Liver (tissue), 3 donors: ENCODE results near the gene C19orf12.
"Not testable (repeated sequence)": the region's sequence is repeated elsewhere in the genome, so short reads cannot be mapped to it uniquely, and the experiment has no call there.

Experiments
- EGR1 ChIP-seq, 2 donors: IDR thresholded peaks; 2 replicates each; pipeline ENCODE4 v1.6.1; 2016 to 2018; ENCODE audit warnings: antibody characterized with exemption in 2 of 2, low read depth in 2 of 2
- GABPA ChIP-seq, 2 donors: IDR thresholded peaks in 1 of 2; conservative IDR thresholded peaks in 1 of 2; 2 replicates each; pipeline ENCODE4 v1.6.1; 2016; ENCODE audit warnings: antibody characterized with exemption in 2 of 2, mild to moderate bottlenecking in 1 of 2, moderate library complexity in 1 of 2
- TF ChIP-seq, protein P1 (sequence below): fragments of 150-350 bp; IDR thresholded peaks from 2 replicates; pipeline ENCODE4 v1.5.1; 2017; ENCODE audit warnings: improper control_type of control experiment, low read depth, low read length; ENCODE audit not compliant: missing input control
- TF ChIP-seq, protein P2 (sequence below): IDR thresholded peaks from 2 replicates; pipeline ENCODE4 v1.6.1; 2016; ENCODE audit warnings: antibody characterized with exemption, mild to moderate bottlenecking
- donor health status: healthy.
- donor health status: healthy.

DNA sequence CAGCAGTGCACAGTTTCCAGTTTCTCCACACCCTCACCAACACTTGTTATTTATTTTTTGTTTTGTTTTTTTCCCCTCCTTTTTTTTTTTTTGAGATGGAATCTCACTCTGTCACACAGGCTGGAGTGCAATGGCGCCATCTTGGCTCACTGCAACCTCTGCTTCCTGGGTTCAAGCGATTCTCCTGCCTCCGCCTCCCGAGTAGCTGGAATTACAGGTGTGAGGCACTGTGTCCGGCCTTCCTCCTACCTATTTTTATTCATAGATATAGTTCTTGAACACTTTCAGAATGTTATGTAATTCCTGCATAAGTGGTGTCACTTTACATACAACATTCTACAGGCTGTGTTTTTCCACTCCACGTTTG lies 44.1 kb downstream of the C19orf12 start:
- TF ChIP-seq, protein P1, sequence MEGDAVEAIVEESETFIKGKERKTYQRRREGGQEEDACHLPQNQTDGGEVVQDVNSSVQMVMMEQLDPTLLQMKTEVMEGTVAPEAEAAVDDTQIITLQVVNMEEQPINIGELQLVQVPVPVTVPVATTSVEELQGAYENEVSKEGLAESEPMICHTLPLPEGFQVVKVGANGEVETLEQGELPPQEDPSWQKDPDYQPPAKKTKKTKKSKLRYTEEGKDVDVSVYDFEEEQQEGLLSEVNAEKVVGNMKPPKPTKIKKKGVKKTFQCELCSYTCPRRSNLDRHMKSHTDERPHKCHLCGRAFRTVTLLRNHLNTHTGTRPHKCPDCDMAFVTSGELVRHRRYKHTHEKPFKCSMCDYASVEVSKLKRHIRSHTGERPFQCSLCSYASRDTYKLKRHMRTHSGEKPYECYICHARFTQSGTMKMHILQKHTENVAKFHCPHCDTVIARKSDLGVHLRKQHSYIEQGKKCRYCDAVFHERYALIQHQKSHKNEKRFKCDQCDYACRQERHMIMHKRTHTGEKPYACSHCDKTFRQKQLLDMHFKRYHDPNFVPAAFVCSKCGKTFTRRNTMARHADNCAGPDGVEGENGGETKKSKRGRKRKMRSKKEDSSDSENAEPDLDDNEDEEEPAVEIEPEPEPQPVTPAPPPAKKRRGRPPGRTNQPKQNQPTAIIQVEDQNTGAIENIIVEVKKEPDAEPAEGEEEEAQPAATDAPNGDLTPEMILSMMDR, result not testable (repeated sequence)
- TF ChIP-seq GABPA (IDR thresholded peaks at IDR 0.05 in 1 of 2, conservative IDR thresholded peaks at IDR 0.05 in 1 of 2); EGR1 (IDR thresholded peaks at IDR 0.05; ENCODE audit: low read depth in 2 of 2): not testable (repeated sequence)
- TF ChIP-seq, protein P2, sequence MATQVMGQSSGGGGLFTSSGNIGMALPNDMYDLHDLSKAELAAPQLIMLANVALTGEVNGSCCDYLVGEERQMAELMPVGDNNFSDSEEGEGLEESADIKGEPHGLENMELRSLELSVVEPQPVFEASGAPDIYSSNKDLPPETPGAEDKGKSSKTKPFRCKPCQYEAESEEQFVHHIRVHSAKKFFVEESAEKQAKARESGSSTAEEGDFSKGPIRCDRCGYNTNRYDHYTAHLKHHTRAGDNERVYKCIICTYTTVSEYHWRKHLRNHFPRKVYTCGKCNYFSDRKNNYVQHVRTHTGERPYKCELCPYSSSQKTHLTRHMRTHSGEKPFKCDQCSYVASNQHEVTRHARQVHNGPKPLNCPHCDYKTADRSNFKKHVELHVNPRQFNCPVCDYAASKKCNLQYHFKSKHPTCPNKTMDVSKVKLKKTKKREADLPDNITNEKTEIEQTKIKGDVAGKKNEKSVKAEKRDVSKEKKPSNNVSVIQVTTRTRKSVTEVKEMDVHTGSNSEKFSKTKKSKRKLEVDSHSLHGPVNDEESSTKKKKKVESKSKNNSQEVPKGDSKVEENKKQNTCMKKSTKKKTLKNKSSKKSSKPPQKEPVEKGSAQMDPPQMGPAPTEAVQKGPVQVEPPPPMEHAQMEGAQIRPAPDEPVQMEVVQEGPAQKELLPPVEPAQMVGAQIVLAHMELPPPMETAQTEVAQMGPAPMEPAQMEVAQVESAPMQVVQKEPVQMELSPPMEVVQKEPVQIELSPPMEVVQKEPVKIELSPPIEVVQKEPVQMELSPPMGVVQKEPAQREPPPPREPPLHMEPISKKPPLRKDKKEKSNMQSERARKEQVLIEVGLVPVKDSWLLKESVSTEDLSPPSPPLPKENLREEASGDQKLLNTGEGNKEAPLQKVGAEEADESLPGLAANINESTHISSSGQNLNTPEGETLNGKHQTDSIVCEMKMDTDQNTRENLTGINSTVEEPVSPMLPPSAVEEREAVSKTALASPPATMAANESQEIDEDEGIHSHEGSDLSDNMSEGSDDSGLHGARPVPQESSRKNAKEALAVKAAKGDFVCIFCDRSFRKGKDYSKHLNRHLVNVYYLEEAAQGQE, result not testable (repeated sequence)
